ENCODE measurements around the gene CTIF. TPM values are rescaled to one million over a fixed set of nuclear protein-coding genes. Genes with fewer than 3 reads are reported as not detected.

CTIF gene
- total and polyA plus RNA-seq, 12 donors: 20.5 to 159 (median 57.0) TPM

DNA sequence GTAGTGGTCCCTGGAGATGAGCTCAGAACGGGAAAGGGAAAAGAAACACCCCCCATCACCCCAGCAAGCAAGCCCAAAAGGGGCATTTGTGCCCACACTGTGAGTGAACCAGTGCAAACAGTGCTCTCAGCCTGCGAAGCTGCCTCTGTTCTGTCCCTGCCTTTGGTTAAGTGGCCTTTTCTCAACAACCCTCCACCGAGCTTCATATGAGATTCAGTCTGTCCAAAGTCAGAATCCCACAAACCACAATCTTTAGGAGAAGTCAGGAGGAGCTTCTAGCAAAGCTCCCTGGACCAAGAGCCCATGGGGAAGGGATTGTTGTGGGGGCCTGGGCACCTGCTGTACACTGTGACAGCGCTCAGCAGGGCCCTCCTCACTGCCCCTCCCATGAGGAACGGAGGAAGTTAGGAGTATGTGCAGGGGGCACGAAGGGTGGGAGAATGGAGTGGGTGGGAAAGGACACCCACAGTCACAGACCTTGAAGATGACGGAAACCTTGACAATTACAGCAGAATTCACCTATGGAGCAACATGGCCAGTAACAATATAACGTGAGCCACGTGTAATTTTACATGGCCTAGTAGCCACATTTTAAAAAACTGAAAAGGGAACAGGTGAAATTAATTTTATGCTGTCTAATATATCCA, 292.4 kb downstream of the CTIF start:
- no peak overlapping the region for H3K27ac ChIP-seq
- peaks cover 0 to 67% of the 10 kb centered on the region in 2 donors for H3K4me1 ChIP-seq (replicated peaks in 1 of 2)
- no peaks in the 10 kb centered on the region for H3K36me3 ChIP-seq (replicated peaks in 1 of 2)
- no peak overlapping the region for H3K4me3 ChIP-seq
- DNase-seq: peak in 4 of 7 donors; percentile 9 to 38 (median 14)
- intact Hi-C loops (cut with DNase I): loop anchor here in 1 of 2 donors (10.0 kb wide), 1 partner anchor 114 kb away; no protein-coding TSS in a partner anchor
- no peaks in the 10 kb centered on the region for H3K27me3 ChIP-seq
- WGBS, 4 donors: 88 to 94% (median 92%) methylated on average over 8 to 9 of the region's 9 CpGs
- no peak for TF ChIP-seq POLR2A (IDR thresholded peaks at IDR 0.05)
- TF ChIP-seq, protein P1, sequence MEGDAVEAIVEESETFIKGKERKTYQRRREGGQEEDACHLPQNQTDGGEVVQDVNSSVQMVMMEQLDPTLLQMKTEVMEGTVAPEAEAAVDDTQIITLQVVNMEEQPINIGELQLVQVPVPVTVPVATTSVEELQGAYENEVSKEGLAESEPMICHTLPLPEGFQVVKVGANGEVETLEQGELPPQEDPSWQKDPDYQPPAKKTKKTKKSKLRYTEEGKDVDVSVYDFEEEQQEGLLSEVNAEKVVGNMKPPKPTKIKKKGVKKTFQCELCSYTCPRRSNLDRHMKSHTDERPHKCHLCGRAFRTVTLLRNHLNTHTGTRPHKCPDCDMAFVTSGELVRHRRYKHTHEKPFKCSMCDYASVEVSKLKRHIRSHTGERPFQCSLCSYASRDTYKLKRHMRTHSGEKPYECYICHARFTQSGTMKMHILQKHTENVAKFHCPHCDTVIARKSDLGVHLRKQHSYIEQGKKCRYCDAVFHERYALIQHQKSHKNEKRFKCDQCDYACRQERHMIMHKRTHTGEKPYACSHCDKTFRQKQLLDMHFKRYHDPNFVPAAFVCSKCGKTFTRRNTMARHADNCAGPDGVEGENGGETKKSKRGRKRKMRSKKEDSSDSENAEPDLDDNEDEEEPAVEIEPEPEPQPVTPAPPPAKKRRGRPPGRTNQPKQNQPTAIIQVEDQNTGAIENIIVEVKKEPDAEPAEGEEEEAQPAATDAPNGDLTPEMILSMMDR (IDR thresholded peaks at IDR 0.05): no peak
- no peaks in the 10 kb centered on the region for H3K9me3 ChIP-seq (replicated peaks in 1 of 3)

DNA sequence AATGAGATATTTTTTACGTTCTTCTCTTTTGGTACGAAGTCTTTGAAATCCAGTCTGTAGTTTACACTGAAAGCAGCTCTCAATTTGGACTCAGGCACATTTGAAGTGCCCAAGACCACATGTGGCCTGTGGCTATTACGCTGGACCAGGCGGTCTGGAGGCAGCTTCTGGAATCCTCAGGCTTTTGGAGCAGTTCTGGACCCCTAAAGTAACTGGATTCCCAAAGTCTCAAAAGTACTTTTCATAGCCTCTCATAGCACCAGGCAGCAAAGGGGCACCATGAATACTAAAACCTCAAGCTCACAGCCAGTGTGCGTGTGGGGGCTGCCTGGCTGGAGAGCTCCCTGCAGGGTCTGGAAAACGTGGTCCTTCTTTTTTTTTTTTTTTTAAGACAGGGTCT, 293.0 kb downstream of the CTIF start:
- Histone ChIP-seq H3K36me3 (replicated peaks in 1 of 2) (no peaks in the 10 kb centered on the region), H3K4me3 (no peak overlapping the region), H3K9me3 (replicated peaks in 1 of 3) (no peaks in the 10 kb centered on the region), H3K4me1 (replicated peaks in 1 of 2) (peaks cover 0 to 67% of the 10 kb centered on the region in 2 donors), H3K27ac (no peak overlapping the region), H3K27me3 (no peaks in the 10 kb centered on the region)
- DNase-seq: peak in 4 of 7 donors; percentile 4 to 17 (median 10)
- WGBS, 4 donors: 88 to 99% (median 92%) methylated on average over 6 of the region's 6 CpGs
- intact Hi-C loops (cut with DNase I): loop anchor here in 1 of 2 donors (10.0 kb wide), 1 partner anchor 113 kb away; no protein-coding TSS in a partner anchor
- TF ChIP-seq, protein P1 (IDR thresholded peaks at IDR 0.05): no peak
- no peak for TF ChIP-seq POLR2A (IDR thresholded peaks at IDR 0.05)

DNA sequence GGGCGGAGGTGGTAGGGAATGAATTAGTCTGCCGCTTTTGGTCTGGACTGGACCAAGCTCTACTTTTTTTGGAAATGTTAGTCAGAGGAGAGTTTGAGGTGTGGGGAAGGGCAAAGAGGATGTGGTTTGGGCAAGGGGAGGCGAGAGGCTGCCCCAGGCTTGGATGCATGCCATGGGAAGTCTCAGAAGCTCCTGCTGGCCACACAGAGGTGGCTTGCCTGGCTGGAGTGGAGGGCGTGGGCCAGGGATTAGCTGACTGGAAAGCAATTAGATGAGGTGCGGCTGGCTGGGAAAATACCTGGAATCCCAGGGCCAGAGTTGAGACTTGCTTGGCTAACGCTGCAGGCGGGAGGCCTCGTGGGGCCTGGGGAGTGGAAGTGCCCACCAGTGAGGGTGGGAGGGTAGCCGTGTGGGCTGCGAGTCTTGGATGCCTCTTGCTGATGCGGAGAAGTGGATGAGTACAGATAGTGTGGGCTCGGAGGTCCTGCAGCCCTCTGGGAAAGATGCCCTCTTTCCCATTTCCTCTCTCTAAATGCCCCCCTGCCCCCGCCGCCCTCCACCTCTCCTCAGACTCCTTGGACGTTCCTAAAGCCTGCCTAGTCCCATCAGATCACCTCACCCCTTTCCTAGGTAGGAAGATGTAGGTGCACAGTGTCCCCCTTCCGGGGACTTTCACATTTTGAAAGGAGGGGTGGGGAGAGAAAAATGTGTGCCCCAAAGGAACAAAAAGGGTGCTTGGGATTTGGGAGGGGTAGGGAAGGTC, 294.3 kb downstream of the CTIF start:
- Histone ChIP-seq H3K4me1 (replicated peaks in 1 of 2) (peaks cover 0 to 54% of the 10 kb centered on the region in 2 donors), H3K27me3 (no peaks in the 10 kb centered on the region), H3K27ac (peak overlapping the region in 1 of 5 donors; percentile 73), H3K36me3 (replicated peaks in 1 of 2) (no peaks in the 10 kb centered on the region), H3K9me3 (replicated peaks in 1 of 3) (no peaks in the 10 kb centered on the region), H3K4me3 (no peak overlapping the region)
- DNase-seq: peak in 6 of 7 donors; percentile 38 to 68 (median 45)
- 72 to 80% (median 76%) methylated on average over 16 of the region's 16 CpGs for WGBS, 4 donors
- intact Hi-C loops (cut with DNase I): loop anchor here in 1 of 2 donors (10.0 kb wide), 1 partner anchor 112 kb away; no protein-coding TSS in a partner anchor
- no peak for TF ChIP-seq POLR2A (IDR thresholded peaks at IDR 0.05)
- TF ChIP-seq, protein P1 (IDR thresholded peaks at IDR 0.05): no peak
